OCI-LY3 (cell line): ENCODE measurements around the gene DGKB.

ENCODE experiments used
- CTCF ChIP-seq: fragments of 200-600, 300-600 bp; sonication (generic); IDR thresholded peaks from 2 replicates; pipeline ENCODE4 v1.5.1; 2014; ENCODE audit warnings: antibody characterized with exemption, low read length, low read depth
- EZH2phosphoT487 ChIP-seq: fragments of 200-600 bp; shearing (Covaris generic); IDR thresholded peaks from 2 replicates; pipeline ENCODE4 v1.6.1; 2018; ENCODE audit warnings: antibody characterized with exemption, mixed run types, low read depth

DNA sequence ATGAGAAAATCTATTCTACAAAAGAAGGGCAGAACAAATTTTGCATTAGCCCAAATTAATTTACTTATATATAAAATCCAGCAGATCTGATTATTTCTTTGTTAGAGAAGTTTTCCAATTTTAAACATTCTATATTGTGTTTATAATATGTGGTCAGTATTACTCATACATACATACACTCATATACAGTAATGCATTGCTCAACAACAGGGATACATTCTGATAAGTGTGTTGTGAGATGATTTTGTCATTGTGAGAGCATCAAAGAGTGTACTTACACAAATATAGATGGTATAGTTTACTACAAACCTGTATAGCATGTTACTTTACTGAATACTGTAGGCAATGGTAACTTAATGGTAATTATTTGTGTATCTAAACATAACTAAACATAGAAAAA, 673.5 kb downstream of the DGKB start:
- TF ChIP-seq CTCF (no peak), EZH2phosphoT487 (no peak)
